NT2/D1 (cell line): ENCODE results near the gene OPRL1.

Experiments
- SUZ12 ChIP-seq: IDR thresholded peaks from 2 replicates; pipeline ENCODE4 v1.6.1; 2011; ENCODE audit not compliant: insufficient read length, insufficient read depth; ENCODE audit errors: extremely low read depth
- YY1 ChIP-seq: IDR thresholded peaks from 2 replicates; pipeline ENCODE4 v1.6.1; 2011; ENCODE audit not compliant: insufficient read length, insufficient read depth
- ZNF274 ChIP-seq: IDR thresholded peaks from 2 replicates; pipeline ENCODE4 v1.6.1; 2011; ENCODE audit warnings: mild to moderate bottlenecking, low read depth, low read length

- no peak for TF ChIP-seq SUZ12
- TF ChIP-seq ZNF274: no peak
- no peak for TF ChIP-seq YY1
Measured at GRCh38 chr20:64052987-64053840, 26.7 kb upstream of the OPRL1 start.
